Stomach (tissue), 4 donors: ENCODE results near the gene LINC00305.

ENCODE experiments used
- EP300 ChIP-seq: sonication (generic); formaldehyde crosslinking; IDR thresholded peaks from one replicate; pipeline ENCODE4 v1.6.1; 2017; ENCODE audit warnings: antibody characterized with exemption
- POLR2A ChIP-seq, 4 donors: fragments of 450-650 bp; IDR thresholded peaks; one replicate each; pipeline ENCODE4 v1.6.1; 2016; ENCODE audit warnings: antibody characterized with exemption in 4 of 4, control low read depth in 2 of 4, mild to moderate bottlenecking in 1 of 4, moderate library complexity in 1 of 4
- POLR2AphosphoS5 ChIP-seq, 3 donors: sonication (generic); formaldehyde crosslinking; IDR thresholded peaks; one replicate each; pipeline ENCODE4 v1.6.1; 2016; ENCODE audit warnings: antibody characterized with exemption in 3 of 3
- TF ChIP-seq, protein P1 (sequence below), 7 experiments: fragments of 450-650 bp in 4 of 7; fragments of 200-600 bp in 3 of 7; sonication (generic) in 3 of 7; IDR thresholded peaks; one replicate each; pipeline ENCODE4 v1.5.1; 2016 to 2019; ENCODE audit warnings: antibody characterized with exemption in 7 of 7, control low read depth in 2 of 7, mild to moderate bottlenecking in 1 of 7

DNA sequence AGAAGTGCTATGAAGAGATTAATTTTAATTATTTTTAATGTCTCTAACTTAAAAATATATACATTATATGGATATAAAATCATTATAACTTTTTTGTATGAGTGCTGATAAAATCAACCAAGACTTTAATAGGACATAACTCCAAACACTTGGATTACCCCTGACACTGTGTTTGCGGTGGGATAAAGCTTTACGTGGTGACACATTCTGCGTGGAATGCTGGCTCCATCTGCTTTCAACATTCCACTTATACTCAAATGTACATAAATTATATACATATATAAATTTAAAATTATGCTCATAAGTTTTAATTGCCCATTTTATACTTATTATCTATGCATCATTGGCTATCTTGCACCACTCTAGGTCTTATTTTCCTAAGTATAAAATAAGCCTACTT, 30.5 kb downstream of the LINC00305 start:
- TF ChIP-seq, protein P1, sequence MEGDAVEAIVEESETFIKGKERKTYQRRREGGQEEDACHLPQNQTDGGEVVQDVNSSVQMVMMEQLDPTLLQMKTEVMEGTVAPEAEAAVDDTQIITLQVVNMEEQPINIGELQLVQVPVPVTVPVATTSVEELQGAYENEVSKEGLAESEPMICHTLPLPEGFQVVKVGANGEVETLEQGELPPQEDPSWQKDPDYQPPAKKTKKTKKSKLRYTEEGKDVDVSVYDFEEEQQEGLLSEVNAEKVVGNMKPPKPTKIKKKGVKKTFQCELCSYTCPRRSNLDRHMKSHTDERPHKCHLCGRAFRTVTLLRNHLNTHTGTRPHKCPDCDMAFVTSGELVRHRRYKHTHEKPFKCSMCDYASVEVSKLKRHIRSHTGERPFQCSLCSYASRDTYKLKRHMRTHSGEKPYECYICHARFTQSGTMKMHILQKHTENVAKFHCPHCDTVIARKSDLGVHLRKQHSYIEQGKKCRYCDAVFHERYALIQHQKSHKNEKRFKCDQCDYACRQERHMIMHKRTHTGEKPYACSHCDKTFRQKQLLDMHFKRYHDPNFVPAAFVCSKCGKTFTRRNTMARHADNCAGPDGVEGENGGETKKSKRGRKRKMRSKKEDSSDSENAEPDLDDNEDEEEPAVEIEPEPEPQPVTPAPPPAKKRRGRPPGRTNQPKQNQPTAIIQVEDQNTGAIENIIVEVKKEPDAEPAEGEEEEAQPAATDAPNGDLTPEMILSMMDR (IDR thresholded peaks at IDR 0.05) = no peak
- TF ChIP-seq POLR2A (IDR thresholded peaks at IDR 0.05) (no peak), EP300 (no peak), POLR2AphosphoS5 (IDR thresholded peaks at IDR 0.05) (no peak)
